GM19035 (cell line): ENCODE results near the gene GABRE.

Source experiments
- ATAC-seq: cut with Tn5 transposase; IDR thresholded peaks from one replicate; pipeline ENCODE4 v1.9.1; 2021; ENCODE audit not compliant: unreplicated experiment

GABRE gene, protein sequence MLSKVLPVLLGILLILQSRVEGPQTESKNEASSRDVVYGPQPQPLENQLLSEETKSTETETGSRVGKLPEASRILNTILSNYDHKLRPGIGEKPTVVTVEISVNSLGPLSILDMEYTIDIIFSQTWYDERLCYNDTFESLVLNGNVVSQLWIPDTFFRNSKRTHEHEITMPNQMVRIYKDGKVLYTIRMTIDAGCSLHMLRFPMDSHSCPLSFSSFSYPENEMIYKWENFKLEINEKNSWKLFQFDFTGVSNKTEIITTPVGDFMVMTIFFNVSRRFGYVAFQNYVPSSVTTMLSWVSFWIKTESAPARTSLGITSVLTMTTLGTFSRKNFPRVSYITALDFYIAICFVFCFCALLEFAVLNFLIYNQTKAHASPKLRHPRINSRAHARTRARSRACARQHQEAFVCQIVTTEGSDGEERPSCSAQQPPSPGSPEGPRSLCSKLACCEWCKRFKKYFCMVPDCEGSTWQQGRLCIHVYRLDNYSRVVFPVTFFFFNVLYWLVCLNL

DNA sequence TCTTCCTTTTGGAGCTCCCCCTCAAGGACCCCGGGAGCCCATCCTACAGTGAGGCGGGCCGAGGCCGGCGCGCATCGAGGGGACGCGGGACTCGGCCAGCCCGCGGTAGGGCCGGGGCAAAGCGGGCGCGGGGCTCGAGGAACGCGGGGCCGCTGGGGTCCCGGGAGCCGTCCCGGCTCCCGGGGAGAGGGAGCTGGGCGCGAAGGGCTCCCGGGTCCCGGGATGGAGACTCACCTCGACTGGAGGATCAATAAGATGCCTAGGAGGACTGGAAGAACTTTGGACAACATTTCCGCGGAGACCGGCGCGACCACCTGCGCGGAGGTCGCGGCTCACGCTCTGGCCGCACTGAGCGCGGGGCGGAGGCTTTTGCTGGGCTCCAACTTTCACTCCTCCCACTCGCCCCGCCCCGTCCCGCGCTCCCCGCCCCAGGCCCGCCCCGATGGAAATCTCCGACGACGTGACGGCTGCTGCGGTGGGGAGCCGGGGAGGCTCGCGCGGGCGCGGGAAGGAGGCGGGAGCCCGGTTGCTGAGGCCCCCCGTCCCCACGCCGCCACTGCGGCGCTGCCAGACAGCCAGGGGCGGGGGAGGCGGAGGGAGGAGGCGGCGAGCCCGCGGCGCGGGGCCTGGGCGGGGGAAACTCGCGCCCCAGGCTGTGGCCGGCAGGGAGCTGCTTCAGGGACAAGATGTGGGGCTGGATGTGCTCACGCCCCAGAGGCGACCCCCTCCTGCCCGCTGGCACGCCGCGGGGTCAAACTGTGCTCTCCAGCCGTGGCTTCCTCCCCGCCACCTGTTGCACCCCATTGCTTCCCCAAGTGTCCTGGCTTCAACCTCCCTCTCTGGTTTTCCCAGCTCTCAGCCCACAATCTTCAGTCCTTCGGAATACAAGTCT lies at the start of gene GABRE:
Gene GABRE, minus strand, starts transcription at position 341 of the 892 bp plus-strand sequence. Its CDS starts 51 bp downstream, at position 290.
- ATAC-seq: no peak

GRCh38 chrX:152020888-152021287 lies 46.4 kb upstream of the GABRE start:
- ATAC-seq: no peak

DNA sequence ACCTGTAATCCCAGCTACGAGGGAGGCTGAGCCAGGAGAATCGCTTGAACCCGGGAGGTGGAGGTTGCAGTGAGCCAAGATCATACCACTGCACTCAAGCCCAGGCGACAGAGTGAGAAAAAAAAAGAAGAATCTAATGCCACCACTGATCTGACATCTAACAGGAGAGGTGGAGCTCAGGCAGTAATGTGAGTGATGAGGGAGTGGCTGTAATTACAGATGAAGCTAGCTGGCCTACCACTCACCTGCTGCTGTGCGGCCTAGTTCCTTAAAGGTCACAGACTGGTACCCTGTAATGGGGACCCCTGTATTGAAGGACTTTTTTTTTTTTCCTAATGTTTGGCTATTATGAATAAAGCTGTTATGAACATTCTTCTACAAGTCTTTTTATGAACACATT lies 25.3 kb upstream of the GABRE start:
- no peak for ATAC-seq

- no peak for ATAC-seq
These were observed 23.1 kb upstream of the GABRE start for GRCh38 chrX:151997539-151997938.

- ATAC-seq: no peak
These were observed 21.9 kb upstream of the GABRE start for GRCh38 chrX:151996347-151996746.

DNA sequence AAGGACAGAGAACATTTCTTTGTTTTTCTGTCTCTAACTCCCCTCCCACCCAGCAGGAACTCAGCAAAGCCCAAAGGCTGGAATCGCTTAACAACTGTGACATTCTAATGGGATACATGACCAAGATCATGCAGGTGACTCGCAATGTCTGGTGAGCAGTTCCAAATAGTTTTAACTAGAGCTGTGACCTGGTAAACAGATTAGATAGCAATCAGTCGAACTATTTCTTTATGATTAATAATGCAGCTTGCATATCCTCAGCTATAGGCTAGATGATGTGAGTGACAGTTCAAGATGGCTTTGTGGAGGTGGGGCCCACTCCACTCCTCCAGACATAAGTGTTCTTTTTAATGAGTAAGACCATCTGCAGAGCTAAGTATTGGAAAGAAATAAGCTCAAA lies 20.0 kb upstream of the GABRE start:
- no peak for ATAC-seq

DNA sequence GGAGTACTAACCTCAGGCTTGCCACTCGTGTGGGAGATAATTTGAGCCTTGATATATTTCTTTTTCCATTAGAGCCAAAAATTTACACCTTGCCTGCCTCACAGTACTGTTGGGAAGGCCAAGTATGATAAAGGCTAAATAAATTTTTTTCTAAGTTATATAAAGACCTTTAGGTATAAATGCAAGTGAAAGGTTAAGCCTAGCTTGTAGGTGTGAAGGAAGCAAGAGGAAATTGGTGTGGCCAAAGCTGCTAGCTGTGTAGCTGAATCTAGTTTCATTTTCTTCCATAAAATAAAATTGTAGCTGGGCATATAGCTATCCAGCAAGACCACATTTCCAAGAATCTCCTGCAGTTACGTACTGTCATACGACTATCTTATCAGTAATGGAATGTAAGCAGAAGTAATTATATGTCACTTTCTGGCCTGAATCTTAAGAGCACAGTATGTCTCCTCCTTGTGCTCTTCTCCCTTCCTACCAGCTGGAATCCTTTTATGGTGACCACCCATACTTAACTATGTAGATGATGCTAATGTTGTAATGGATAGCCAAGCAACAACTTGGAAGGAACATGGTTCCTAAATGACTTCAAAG lies 14.3 kb upstream of the GABRE start:
- ATAC-seq: no peak

- ATAC-seq: no peak
These were observed 12.6 kb upstream of the GABRE start for GRCh38 chrX:151987108-151987507.

DNA sequence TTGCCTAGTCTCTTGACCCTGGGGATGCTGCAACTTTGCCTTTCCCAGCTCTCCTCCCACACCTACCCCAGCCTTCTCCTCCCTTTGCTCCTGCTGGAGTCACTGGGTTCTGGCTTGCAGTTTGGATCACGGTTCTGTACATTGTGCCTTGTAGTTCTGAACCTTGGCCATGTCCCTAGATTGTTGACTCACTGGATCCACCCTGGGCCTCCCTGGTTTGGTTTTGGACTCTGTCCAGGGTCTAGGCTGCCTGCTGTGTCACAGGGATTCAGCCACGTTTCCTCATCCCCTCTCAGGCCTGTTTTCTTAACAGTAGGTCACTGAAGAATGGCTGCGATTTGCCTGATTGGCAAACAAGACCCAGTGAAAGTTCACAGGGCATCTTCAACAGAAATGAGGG lies 11.5 kb upstream of the GABRE start:
- ATAC-seq: no peak

DNA sequence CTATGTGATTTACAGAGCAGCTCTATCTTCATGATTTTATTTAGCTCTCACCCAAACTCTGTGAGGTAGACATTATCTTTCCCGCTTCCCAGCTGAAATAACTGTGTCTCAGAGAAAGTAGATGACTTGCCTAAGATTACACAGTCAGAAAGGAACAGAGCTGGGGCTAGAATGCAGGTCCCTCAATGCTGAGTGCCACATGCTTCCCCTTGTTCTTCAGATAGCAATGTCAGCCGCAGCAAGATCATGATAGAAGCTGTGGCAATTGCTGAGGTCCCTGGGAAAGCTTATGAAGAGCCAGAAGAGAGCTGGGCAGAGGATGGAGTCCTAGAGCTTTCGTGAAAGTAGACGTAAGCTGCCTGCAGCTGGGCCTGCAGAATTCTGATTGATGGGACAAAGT lies 11.1 kb upstream of the GABRE start:
- no peak for ATAC-seq

- no peak for ATAC-seq
These were observed 10.4 kb upstream of the GABRE start for GRCh38 chrX:151984902-151985301.

GRCh38 chrX:151984328-151984727 lies 9.9 kb upstream of the GABRE start:
- no peak for ATAC-seq

DNA sequence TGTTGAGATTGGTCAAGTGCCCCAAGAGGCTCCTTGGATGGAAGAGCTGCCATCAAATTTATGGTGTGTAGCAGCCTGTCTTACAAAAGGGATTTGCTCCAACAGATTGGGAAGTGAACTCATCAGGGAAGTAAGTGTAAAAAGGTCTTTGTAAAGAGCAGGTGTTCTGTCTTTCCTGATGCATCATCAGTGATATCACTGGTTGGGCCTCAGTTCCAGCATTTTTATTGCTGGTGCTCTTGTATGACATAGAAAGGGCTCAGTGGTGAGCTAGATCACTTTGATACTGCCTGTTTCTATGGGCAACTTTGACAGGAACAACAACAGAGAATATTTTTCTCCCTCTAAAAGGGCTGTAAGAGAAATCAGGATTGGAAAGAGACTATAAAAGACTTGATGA lies 8.7 kb upstream of the GABRE start:
- no peak for ATAC-seq

DNA sequence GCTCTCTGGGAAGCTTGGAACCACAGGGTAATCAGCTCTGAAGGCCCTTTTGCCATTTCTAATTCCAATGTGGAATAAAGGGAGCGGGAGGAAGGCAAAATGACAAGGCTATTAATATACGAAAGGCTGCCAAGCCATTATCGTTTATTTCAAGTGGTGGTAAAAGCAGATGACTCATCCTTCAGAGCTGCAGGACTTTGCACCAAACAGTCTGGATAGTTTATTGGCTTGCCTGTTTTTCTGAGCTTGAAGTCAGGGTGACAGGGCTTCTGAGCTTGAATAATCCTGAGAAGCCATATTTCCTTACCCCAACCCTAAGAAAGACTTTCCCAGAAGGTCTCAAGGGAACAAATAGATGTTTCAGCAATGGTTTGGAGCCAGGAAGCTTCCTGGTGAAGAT lies 7.7 kb upstream of the GABRE start:
- no peak for ATAC-seq

DNA sequence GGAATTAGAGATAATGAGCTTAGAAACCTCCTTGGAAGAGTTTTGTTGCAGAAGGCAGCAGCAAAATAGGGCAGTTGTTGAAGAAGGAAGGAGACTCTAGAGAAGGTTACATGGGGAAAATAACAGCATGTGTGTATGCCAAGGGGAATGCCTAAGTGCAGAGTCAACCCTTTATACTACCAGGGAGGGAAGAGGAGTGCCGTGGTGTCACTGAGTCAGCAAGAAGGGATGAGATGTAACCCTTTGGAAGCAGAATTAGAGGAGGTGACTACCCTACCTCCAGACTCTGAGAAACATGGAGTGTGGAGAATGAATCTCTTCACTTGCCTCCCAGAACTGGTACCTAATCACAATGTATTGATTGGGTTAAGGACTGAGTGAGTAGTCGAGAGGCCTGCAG lies 6.7 kb upstream of the GABRE start:
- no peak for ATAC-seq

DNA sequence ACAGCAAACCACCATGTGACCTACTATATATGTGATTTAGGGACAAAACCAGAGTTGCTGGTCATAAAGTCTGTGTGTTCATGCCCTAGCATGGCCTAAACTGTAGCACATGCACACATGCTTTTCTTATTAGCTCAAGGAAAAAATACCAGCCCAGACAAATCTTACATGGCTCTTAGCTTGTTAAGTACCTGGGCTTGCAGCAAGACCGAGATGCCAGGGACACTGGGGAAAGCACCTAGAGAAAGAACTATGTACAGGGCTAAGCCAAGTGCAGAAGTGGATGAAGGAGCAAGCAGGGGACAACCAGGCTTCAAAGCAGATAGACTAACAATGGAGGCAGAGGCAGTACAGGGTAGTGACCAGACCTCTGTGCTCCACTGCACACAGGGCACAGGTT lies 3.4 kb upstream of the GABRE start:
- no peak for ATAC-seq

DNA sequence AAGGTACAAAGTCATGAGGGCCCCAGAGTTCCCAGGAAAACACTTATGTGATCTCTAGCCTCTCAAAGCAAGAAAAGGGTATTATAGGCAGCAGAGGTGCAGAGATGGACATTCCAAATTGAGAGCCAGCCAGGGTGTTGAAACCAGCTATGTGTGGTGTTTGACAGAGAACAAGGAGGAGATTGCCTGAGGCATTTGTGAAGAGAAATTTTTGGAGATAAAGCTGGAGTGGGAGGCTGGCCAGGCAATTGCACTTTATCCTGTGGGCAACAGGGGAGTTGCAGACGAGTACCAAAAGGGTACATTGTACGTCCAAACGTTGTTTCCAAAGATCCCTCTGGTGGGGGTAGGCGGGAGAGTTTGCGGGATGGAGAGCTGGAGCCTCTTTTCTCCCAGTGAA lies 2.5 kb upstream of the GABRE start:
- ATAC-seq: no peak

- ATAC-seq: no peak
These were observed 1.3 kb upstream of the GABRE start for GRCh38 chrX:151975736-151976275.

DNA sequence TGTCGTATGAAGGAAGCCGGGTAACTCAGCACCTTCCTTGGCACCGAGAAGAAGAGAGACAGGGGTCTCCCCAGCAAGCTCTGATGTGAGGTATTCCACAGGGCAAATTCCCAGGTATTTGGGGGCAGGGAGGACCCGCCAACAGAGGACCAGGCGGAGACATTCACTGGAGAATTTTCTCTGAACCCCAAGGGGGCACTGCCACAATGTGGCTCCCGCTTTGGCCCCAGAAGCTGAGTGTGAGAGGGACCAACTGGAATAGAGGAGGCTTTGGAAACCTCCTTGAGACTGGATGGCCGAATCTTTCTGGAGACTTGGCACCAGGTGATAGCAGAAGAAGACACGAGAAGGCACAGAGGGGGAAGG lies 735 bp upstream of the GABRE start:
- no peak for ATAC-seq

DNA sequence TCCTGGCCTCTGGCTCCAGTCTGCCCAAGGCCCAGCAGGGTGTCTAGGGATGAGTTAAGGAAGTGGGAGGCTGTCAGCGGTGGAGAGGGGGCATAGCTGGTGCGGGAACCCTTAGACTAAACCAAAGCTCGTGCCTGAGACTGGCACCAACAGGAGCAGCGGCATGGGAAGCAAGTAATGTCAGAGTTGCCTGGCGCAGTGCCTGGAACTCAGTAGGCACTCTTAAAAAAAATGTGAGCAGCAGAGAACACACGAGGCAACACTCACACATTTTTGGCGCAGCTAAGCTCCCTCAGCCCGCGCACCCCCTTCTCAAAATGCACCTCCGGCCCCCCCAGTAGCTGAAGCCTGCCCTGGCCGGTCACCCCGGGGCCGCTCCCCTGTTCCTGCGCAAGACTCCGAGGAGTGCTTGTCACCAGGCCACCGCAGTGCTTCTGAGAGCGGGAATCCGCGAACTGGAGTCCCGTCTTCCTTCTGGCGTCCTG lies 583 bp downstream of the GABRE start:
- no peak for ATAC-seq

- no peak for ATAC-seq
These were observed 1.3 kb downstream of the GABRE start for GRCh38 chrX:151973060-151973661.
